ENCODE results near the gene FXYD7. TPM values are rescaled to one million over a fixed set of nuclear protein-coding genes. Genes with fewer than 3 reads are reported as not detected.

Gene FXYD7
- total and polyA plus RNA-seq, 2 of the 4 experiments (the other 2 are of a cell fraction), result 0.31 TPM; not detected in 1

GRCh38 chr19:35115177-35115951, 27.7 kb upstream of the FXYD7 start, which contains the start of gene FXYD3 (continued):
- TF ChIP-seq, protein P1, sequence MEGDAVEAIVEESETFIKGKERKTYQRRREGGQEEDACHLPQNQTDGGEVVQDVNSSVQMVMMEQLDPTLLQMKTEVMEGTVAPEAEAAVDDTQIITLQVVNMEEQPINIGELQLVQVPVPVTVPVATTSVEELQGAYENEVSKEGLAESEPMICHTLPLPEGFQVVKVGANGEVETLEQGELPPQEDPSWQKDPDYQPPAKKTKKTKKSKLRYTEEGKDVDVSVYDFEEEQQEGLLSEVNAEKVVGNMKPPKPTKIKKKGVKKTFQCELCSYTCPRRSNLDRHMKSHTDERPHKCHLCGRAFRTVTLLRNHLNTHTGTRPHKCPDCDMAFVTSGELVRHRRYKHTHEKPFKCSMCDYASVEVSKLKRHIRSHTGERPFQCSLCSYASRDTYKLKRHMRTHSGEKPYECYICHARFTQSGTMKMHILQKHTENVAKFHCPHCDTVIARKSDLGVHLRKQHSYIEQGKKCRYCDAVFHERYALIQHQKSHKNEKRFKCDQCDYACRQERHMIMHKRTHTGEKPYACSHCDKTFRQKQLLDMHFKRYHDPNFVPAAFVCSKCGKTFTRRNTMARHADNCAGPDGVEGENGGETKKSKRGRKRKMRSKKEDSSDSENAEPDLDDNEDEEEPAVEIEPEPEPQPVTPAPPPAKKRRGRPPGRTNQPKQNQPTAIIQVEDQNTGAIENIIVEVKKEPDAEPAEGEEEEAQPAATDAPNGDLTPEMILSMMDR (conservative IDR thresholded peaks at IDR 0.05; ENCODE audit: low read depth, low read length), result no peak
- no peak for TF ChIP-seq RFX5 (IDR thresholded peaks at IDR 0.05; ENCODE audit: low read depth, low read length)
- TF ChIP-seq CHD1 (IDR thresholded peaks at IDR 0.05; ENCODE audit: low read depth, low read length), result no peak
- no peak for TF ChIP-seq RAD21 (IDR thresholded peaks at IDR 0.05; ENCODE audit: low read length)
